Epithelial cell of esophagus (primary cell): Measurements from ENCODE around the gene FCHSD2.

Experiments
- DNase-seq: peaks from one replicate; pipeline ENCODE4 v3.0.0; 2010; ENCODE audit warnings: low read depth
- H3K4me3 ChIP-seq: 2 replicates; pipeline ENCODE4 v1.5.1; 2011; ENCODE audit warnings: mild to moderate bottlenecking, low read length, control low read depth
- TF ChIP-seq, protein P1 (sequence below): IDR thresholded peaks from 2 replicates; pipeline ENCODE4 v1.5.1; 2011; ENCODE audit warnings: low read depth, mild to moderate bottlenecking, low read length, control low read depth, inconsistent platforms; ENCODE audit not compliant: insufficient read depth; ENCODE audit errors: missing control alignments

FCHSD2 gene

DNA sequence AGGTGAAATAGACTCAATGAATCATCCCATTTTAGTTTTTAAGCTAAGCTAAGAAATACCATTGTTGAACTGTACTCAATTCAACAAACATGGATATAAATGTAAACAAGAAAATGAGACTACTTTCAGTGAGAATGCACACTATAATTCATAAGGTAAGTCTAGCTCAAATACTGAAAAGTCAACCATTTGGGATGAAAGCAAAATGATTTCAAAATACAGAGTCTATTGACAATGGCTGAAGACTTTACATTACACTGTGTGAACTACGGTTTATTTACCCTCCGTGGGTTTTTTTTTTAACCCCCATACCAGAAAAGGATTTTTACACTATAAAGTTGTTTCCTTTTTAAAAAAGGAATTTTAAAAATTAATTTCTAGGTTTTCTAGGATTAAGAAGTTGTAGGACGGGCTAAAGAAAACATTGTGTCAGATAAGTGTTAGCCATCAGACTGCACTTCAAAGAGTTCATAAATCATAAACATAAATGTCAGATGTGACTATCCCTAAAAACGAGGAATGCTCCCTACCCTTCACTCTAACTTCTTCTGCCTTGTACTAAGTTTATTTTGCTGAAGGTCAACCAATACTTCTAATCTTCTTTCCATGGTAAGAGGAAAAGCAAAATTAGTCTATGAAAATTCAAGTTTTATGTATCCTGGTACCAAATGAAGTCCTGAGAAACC is 83.0 kb downstream of the FCHSD2 start:
- no peak overlapping the region for H3K4me3 ChIP-seq
- no peak for DNase-seq
- TF ChIP-seq, protein P1, sequence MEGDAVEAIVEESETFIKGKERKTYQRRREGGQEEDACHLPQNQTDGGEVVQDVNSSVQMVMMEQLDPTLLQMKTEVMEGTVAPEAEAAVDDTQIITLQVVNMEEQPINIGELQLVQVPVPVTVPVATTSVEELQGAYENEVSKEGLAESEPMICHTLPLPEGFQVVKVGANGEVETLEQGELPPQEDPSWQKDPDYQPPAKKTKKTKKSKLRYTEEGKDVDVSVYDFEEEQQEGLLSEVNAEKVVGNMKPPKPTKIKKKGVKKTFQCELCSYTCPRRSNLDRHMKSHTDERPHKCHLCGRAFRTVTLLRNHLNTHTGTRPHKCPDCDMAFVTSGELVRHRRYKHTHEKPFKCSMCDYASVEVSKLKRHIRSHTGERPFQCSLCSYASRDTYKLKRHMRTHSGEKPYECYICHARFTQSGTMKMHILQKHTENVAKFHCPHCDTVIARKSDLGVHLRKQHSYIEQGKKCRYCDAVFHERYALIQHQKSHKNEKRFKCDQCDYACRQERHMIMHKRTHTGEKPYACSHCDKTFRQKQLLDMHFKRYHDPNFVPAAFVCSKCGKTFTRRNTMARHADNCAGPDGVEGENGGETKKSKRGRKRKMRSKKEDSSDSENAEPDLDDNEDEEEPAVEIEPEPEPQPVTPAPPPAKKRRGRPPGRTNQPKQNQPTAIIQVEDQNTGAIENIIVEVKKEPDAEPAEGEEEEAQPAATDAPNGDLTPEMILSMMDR = no peak

DNA sequence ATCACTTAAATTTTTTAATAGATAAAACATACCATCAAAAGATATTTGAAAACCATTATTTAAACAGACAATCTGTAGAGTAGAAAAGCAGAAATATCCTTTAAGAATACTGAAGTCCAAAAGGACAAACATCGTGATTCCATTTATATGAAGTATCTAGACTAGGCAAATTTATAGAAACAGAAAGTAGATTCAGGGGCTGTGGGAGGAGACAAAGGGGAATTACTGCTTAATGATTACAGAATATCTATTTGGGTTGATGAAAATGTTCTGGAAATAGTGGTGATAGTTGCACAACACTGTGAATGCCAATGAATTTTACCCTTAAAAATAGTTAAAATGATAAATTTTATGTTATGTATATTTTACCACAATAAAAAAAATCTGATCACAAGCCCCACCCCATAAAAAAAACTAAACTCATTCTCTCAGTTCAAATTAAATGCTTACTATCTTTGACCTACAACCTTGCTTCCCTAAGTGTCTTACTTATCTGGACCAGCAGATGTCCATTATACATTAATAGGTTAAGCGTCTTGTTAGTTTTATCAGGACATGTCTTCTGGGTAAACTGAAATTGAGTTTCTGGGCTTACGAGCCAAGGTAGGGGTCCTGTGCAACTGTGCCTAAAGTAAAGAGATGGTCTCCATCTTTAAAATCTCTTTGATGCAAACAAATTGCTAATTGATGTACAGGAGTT is 86.3 kb downstream of the FCHSD2 start:
- no peak for DNase-seq
- H3K4me3 ChIP-seq = no peak overlapping the region
- TF ChIP-seq, protein P1 = no peak

DNA sequence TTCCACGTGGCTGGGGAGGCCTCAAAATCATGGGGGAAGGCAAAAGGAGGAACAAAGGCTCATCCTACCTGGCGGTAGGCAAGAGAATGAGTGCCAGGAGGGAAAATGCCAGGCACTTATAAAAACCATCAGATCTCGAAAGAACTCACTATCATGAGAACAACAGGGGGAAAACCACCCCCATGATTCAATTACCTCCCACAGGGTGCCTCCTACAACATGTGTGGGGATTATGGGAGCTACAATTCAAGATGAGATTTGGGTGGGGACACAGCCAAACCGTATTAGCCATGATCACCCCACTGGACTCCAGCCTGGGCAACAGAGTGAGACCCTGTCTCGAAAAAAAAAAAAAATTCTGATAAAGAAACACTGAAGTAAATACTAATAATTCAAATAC is 87.1 kb downstream of the FCHSD2 start:
- TF ChIP-seq, protein P1 = no peak
- H3K4me3 ChIP-seq = no peak overlapping the region
- DNase-seq = no peak

DNA sequence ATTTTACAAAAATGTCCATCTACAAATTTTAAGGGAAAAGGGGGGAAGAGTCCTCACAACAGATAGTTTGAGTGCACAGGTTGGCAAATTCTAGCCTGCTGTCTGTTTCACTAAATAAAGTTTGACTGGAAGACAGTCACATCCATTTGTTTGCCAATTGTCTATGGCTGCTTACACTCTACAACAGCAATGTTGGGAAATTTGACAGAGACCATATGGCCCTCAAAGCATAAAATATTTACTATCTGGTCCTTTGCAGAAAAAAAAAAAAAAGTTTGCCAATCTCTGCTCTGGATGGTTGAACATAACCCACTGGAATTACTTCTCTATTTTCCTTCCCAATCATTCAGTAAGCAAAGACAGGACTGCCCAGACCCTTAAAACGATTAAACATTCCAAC is 88.2 kb downstream of the FCHSD2 start:
- DNase-seq = no peak
- no peak overlapping the region for H3K4me3 ChIP-seq
- TF ChIP-seq, protein P1 = no peak

DNA sequence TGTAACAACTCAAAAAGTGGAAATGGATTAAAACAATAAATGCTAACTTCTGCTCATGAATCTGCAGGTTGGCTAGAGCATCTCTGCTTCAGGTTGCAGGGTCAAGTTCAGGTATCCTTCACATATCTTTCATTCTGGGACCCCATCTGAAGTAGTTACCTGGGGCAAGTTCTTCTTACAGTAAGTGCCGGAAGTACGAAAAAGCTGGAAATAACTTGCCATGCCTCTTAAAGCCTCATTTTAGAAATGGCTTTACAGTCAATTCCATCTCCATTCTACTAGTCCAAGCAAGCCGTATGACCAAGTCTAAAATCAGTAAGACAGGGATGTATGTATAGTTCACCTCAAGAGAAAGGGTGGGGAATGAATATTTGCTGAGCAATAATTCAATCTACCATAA is 93.7 kb downstream of the FCHSD2 start:
- DNase-seq = no peak
- no peak overlapping the region for H3K4me3 ChIP-seq
- TF ChIP-seq, protein P1 = no peak

DNA sequence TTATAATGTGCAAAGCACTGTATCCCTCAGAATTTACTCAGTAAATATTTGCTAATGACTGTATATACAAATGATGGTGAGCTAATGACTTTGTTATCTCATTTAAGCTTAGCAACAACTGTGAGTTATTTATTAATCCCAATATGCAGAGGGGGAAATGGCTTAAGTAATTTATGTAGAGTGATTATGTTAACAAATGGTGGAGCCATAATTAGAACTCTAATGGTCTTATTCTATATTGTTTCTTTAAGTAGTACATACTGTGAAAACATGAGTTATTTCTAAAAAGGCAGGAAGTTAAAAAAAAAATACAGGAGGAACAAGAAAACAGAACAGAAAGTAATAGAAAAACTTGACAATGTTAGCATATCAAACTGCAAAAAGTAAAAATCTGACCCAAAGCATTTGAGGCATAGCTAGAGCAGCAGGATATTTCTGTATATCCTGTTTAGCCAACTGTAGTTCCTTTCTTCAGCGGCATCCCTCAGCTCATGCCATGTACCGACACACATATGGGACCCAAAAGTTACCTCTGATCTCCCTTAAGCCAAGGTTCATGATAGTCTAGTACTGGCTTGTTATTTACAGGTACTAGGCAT is 94.2 kb downstream of the FCHSD2 start:
- TF ChIP-seq, protein P1 = no peak
- no peak for DNase-seq

More for the DNA sequence above, 94.2 kb downstream of the FCHSD2 start:
- no peak overlapping the region for H3K4me3 ChIP-seq
